Colon (tissue), 2 donors: ENCODE results near the gene DMAC2.
"Not testable (repeated sequence)": the region's sequence is repeated elsewhere in the genome, so short reads cannot be mapped to it uniquely, and the experiment has no call there.

Experiments
- FAIRE-seq: peaks from 2 replicates; lab custom pipeline; 2012; peaks lifted over from hg19 to GRCh38; lab: Jason Lieb, UNC
- donor health status: control.
- donor health status: control.

The DMAC2 gene

DNA sequence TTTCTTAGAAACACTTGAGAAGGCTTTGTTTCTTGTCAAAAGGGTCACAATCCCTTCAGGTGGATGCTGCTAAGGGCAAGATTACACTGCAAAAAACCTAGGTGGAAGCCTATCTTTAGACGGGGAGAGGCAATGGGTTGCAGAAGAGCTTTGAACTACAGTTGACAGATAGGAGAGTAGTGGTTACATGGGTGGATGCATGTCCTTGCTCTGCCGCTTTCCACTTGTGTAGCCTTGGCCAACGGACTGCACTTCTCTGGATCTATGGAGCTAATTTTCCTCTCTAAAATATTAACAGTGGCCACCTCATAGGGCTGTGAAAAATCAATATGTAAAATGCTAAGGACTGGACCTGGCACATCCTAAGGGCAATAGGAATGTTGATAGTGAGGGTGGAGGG is 41.1 kb downstream of the DMAC2 start:
- FAIRE-seq = no peak

DNA sequence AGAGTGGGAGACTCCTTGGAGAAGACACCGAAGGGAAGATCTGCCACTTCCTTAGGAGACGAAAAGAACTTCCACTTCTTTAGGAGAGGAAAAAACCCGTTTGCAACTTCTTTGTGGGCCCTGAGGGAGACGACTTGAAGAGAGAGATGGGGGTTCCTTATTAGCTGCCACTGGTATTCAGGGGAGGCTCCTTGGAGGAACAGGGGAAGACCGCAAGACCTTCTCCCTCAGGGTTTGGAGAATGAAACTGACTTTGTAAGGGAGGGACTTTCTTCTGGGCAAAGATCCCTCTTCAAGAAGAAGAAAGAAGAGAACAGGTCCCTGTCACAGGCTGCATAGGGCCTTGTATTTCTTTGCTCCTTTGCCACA is 41.7 kb downstream of the DMAC2 start:
- FAIRE-seq = no peak

DNA sequence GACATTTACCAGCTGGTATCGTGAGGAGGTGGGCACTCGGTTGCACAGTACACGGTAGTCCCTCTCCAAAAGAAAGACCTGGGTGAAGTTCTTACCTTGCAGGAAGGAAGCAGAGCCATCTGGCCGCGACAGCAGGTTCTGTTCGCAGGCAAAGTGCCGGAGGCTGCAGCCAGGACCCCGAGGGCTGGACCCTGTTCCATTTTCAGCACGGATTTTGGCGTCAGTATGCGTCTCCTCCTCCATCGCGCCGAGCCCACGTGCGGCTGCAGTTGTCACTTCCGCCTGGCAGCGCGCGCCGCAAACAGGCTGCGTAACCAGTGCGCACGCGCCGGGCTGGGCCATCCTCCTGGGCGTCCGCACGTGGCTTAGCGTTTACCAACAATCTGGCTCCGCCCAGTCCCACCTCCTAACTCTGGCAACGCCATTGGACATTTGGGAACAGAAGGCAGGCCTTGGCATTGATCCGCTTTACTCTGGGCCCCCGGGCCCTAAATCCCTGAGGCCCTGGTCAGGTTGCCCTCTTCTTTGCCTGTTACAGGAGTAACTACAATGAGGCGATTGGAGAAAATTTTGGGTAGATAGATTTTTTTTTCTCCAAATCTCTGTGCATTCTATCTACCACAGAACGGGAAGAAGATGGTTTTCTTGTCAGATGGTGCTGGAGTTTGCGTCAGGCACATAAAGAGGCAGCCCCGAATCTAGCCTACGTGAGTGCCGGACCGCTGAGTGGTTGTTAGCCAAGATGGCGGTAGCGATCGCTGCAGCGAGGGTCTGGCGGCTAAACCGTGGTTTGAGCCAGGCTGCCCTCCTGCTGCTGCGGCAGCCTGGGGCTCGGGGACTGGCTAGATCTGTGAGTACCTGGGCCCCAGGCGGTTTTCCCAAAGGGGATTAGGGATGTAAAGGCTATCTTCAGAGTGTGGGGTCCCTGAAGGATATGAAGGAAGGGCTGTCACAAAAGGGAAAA is 42.3 kb downstream of the DMAC2 start, which contains the start of the genes BCKDHA and EXOSC5:
Gene BCKDHA, plus strand, starts transcription at position 733 of the 964 bp plus-strand sequence. Its CDS starts 10 bp downstream, at position 743.
Gene EXOSC5, minus strand, starts transcription at position 274 of the 964 bp plus-strand sequence. Its CDS starts 31 bp downstream, at position 243.
- peak; percentile 74 for FAIRE-seq

DNA sequence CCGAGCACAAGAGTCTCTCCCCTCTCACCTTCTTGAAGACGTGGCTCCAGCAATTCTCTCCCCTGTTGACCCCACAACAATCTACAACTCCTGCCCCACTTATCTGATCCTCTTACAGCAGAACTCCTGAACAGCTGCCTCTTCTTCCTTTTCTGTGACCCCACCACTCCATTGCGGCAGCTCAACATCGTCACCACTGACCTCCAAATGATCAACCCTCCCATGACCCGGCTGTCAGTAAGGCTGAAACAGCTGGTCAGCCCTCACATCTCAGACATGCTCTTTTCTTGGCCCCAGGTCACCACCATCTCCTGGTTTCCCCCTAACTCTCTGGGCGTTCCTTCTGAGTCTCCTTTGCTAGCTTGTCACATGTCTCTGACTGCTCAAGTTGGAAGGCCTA is 44.4 kb downstream of the DMAC2 start:
- FAIRE-seq = no peak

DNA sequence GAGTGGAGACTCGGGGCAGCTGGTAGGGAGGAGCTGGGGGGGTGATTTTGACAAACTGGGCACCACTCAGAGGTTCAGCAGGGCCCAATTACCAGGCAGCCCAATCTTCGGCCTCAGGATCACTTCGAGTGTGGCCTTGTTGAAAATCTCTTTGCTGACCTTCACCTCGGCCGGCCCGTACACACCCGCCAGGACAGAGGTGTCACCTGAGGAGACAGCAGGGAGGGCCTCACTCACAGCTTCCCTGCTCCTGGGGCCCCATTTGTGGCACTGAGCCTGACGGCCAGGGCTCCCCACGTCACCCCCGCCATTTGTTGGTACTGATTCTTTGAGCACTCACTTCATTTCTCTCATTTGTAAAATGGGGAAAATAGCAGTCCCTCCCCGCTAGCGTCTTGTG is 46.9 kb downstream of the DMAC2 start:
- FAIRE-seq = no peak

DNA sequence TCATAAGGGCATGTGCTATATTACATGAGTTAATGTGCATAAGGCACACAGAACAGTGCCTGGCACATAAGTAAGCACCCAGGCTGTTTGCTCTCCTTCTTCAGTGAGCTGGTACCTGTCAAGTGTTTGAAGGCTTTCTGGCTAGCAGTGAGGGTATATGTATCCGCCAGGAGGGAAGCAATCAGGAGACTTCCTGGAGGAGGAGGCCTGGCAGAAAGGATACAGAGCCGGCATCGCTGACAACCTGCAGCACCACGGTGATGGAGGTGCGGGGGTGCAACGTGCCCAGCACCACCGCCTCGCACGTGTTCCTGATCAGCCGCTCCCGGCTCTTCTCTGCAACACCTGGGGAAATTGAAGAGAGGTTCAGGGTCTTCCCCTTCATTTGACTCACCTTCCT is 48.1 kb downstream of the DMAC2 start:
- FAIRE-seq = no peak

DNA sequence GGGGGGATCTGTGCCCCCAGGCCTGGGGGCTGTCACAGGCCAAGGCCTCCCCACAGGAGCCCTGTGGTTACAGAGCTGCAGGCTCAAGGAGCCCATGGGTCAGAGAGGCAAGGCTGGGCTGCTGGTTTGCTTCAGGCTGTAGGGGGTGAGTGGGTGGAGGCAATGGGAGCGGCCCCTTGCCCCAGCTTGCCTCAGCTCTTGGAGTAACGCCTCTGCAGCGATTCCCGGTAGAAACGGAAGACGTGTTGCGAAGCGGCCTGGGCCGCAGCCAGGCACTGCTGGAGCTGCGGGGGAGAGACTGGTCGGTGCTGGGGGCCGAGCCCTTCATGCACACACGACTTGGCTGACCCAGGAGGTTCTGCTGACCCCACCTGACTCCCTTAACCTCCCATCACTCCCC is 53.3 kb downstream of the DMAC2 start:
- FAIRE-seq = no peak

DNA sequence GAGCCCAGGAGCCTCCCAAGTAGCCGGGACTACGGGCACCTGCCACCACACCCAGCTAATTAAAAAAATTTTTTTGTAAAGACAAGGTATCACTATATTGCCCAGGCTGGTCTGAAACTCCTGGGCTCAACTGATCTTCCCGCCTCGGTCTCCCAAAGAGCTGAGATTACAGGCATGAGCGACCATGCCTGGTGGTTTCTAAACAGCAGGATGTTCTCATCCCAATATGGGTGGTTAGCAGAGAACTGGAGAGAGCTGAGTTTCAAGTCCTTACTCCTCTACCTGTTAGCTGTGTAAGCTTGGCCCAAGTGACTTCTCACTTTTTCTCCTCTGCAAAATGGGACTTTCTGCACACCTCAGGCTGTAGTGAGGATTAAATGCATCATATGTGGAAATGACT is 55.4 kb downstream of the DMAC2 start:
- no peak for FAIRE-seq

DNA sequence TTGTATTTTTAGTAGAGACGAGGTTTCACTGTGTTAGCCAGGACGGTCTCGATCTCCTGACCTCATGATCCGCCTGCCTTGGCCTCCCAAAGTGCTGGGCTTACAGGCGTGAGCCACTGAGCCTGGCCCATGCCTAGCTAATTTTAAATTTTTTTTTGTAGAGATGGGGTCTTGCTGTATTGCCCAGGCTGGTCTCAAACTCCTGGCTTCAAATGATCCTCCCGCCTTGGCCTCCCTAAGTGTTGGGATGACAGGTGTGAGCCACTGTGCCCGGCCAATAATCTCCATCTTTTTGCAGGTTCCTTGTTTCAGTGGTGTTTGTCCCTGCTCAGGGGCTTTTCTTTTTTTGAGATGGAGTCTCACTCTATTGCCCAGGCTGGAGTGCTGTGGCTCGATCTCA is 58.2 kb downstream of the DMAC2 start:
- FAIRE-seq = not testable (repeated sequence)
